D721Med (cell line): ENCODE measurements around the gene ATAD3B.
"Not testable (repeated sequence)": the region's sequence is repeated elsewhere in the genome, so short reads cannot be mapped to it uniquely, and the experiment has no call there.

Experiments used
- DNase-seq: peaks from one replicate; pipeline ENCODE4 v3.0.0; 2011; ENCODE audit warnings: low spot score; ENCODE audit not compliant: insufficient read length
- FAIRE-seq: peaks from 2 replicates; lab custom pipeline; 2011; peaks lifted over from hg19 to GRCh38; lab: Jason Lieb, UNC
- TF ChIP-seq, protein P1 (sequence below): IDR thresholded peaks from 2 replicates; pipeline ENCODE4 v1.5.1; 2012; ENCODE audit warnings: mild to moderate bottlenecking, control low read depth; ENCODE audit not compliant: insufficient read depth; ENCODE audit errors: missing control alignments

ATAD3B gene

DNA sequence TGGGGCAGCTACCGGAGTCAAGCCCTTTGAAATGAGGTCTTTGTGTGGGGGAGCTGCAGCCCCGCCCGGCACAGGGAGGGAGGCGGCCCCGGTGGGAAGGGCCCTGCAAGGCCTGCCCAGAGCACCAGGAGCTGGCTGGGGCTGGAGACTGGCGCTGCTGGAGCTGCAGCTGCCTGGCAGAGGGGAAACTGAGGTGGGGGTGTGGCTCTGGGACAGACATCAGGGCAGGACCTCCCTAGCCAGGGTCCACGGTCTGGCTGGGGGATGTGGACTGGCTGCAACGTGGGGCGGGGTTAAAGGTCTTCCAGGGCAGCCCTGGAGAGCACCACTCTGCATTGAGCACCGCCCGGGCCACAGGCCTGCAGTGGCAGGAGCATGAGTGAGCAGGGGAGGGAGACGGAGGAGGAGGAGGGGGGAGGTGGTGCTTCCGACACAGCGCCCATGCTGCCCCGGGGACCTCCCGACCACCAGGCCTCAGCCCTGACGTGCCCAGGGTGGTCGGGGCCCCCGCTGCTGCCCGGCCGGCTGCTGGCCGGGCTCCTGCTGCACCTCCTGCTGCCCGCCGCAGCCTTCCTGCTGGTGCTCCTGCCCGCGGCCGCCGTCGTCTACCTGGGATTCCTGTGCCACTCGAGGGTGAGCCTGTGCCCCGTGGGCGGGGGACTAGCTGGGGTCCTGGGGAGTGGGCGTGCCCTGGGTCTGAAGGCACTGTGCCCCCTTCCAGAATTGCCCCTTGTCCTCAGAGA is 45.6 kb upstream of the ATAD3B start:
- FAIRE-seq (no peak), DNase-seq (peak; percentile 3)
- TF ChIP-seq, protein P1, sequence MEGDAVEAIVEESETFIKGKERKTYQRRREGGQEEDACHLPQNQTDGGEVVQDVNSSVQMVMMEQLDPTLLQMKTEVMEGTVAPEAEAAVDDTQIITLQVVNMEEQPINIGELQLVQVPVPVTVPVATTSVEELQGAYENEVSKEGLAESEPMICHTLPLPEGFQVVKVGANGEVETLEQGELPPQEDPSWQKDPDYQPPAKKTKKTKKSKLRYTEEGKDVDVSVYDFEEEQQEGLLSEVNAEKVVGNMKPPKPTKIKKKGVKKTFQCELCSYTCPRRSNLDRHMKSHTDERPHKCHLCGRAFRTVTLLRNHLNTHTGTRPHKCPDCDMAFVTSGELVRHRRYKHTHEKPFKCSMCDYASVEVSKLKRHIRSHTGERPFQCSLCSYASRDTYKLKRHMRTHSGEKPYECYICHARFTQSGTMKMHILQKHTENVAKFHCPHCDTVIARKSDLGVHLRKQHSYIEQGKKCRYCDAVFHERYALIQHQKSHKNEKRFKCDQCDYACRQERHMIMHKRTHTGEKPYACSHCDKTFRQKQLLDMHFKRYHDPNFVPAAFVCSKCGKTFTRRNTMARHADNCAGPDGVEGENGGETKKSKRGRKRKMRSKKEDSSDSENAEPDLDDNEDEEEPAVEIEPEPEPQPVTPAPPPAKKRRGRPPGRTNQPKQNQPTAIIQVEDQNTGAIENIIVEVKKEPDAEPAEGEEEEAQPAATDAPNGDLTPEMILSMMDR = no peak

DNA sequence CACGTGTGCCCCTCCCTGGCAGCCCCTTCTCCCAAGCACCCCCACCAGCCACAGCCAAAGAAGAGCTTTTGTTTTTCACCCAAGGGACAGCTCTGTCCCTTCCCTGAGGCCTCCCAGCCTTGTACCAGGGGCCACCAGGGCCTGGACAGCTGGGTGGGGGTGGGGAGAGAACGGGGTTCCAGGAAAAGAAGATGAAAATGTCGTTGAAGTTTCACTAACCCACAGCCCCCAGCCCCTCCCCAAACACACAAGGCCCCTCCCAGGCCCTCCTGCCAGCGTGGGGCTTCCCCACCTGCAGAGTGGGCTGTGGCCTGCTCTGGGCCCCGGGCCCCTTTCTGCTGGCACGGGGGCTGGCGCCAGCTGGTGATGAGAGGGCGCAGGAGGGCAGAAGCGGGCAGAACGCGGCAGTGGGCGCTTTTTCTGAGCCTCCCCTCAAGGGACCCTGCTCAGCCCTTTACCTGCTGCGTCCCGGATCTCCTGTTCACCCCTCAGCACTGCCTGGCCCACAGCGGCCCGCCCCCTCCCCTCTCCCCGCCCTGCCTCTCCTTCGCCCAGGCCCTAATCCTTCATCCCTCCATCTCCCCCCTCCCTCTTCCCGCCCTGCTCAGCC is 45.0 kb upstream of the ATAD3B start:
- DNase-seq = peak; percentile 18
- FAIRE-seq = no peak
- TF ChIP-seq, protein P1 = no peak

DNA sequence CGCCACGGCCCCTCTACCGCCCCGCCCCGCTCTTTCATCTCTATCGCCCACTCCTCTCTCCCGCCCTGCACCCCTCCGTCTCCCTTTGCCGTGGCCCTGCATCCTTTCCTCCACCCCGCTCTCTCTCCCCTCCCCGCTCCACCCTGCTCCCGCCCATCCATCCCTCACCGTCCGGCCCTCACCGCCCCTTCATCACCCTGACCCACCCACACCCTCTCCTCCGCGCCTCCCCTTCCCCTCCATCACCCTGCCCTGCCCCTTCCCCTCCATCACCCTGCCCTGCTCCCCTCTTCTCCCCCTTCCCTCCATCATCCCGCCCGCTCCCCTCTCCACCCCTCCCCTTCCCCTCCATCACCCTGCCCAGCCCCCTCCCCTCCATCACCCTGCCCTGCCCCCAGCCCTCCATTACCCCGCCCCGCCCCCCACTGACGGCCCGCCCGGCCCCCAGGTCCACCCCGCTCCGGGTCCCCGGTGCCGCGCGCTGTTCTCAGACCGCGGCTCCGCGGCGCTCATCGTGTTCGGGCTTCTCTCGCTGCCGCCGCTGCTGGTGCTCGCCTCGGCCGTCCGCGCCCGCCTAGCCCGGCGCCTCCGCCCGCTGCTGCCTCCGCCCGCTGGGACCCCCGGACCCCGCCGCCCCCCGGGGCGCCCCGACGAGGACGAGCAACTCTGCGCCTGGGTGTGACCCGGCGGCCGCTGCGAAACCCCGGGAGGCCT is 44.3 kb upstream of the ATAD3B start:
- DNase-seq = peak; percentile 41
- FAIRE-seq = no peak
- TF ChIP-seq, protein P1 = no peak

DNA sequence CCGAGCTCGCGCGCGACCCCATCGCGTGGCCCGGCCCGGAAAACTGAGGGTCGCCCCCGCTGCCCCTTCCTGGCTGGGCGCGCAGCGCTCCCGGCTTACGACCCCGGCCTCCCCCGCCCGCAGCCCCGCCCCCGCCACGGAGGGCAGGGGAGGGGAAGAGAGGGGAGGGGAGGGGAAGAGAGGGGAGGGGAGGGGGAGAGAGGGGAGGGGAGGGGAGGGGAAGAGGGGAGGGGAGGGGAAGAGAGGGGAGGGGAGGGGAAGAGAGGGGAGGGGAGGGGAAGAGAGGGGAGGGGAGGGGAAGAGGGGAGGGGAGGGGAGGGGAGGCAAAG is 43.8 kb upstream of the ATAD3B start:
- peak; percentile 10 for DNase-seq
- TF ChIP-seq, protein P1 = no peak
- no peak for FAIRE-seq

DNA sequence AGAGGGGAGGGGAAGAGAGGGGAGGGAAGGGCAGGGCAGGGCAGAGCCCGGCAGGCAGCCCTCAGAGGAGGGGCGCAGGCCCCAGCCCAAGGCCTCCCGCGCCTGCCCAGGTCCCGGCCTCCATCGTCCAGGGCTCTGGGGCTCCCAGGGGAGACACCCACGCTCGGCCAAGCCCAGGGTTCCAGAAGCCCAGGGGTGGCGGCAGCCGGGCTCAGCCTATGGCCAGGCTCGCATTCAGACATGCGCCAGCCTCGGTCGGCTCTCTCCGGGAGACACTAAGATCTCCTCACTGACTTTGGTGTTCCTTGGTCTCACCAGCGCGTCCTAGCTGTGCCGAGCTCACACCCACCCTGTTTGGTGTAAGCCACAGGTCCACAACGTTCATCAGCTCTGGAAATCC is 43.4 kb upstream of the ATAD3B start:
- no peak for FAIRE-seq
- TF ChIP-seq, protein P1 = no peak
- peak; percentile 2 for DNase-seq

DNA sequence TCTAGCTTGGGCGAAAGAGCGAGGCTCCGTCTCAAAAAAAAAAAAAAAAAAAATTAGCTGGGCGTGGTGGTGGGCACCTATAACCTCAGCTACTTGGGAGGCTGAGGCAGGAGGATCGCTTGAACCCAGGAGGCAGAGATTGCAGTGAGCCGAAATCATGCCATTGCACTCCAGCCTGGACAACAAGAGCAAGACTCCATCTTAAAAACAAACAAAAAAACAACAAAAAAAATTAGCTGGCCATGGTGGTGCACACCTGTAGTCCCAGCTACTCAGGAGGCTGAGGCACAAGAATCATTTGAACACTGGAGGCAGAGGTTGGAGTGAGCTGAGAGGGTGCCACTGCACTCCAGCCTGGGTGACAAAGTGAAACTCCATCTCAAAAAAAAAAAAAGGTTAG is 42.6 kb upstream of the ATAD3B start:
- FAIRE-seq = not testable (repeated sequence)

DNA sequence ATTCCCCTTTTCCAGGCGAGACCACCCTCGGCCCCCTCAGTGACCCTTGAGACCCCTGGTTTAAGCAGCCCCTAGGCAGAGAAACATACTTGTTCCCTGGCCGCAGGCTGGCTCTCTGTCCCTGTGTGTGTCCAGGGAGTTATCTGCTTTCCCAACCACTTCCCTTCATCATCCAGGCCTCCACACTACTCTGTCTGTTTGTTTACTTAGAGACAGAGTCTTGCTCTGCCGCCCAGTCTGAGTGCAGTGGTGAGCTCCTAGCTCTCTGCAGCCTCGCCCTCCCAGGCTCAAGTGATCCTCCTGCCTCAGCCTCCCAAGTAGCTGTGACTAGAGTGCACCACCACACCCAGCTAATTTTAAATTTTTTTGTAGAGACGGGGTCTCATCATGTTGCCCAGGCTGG is 41.9 kb upstream of the ATAD3B start:
- TF ChIP-seq, protein P1 = no peak
- DNase-seq (no peak), FAIRE-seq (no peak)

More for the DNA sequence above, 42.6 kb upstream of the ATAD3B start:
- not testable (repeated sequence) for DNase-seq
